Aorta (tissue), 5 donors: ENCODE data around the gene C16orf95. TPM values are rescaled to one million over a fixed set of nuclear protein-coding genes. Genes with fewer than 3 reads are reported as not detected.

Source experiments
- ATAC-seq: fragments of 200-7000 bp; cut with Tn5 transposase; one replicate; pipeline ENCODE4 v1.9.1; 2022; ENCODE audit warnings: moderate library complexity; ENCODE audit not compliant: low FRiP score
- DNase-seq, 2 donors: peaks; one replicate each; pipeline ENCODE4 v3.0.0-alpha.2; 2020
- H3K27ac ChIP-seq, 2 donors: one replicate each; pipeline ENCODE4 v1.5.1; 2013; ENCODE audit warnings: low read length in 2 of 2, mild to moderate bottlenecking in 2 of 2, moderate library complexity in 2 of 2, control low read depth in 1 of 2, inconsistent platforms in 1 of 2, low read depth in 1 of 2
- H3K27me3 ChIP-seq, 2 donors: one replicate each; pipeline ENCODE4 v1.6.1; 2013; ENCODE audit warnings: control low read depth in 1 of 2, low read length in 1 of 2, mild to moderate bottlenecking in 1 of 2, moderate library complexity in 1 of 2; ENCODE audit not compliant: insufficient read depth in 2 of 2, control insufficient read depth in 1 of 2
- H3K36me3 ChIP-seq, 2 donors: one replicate each; pipeline ENCODE4 v1.6.1; 2013; ENCODE audit warnings: control low read depth in 1 of 2, low read length in 1 of 2, mild to moderate bottlenecking in 1 of 2; ENCODE audit not compliant: insufficient read depth in 2 of 2, control insufficient read depth in 1 of 2
- H3K4me1 ChIP-seq, 2 donors: one replicate each; pipeline ENCODE4 v1.6.1; 2013; ENCODE audit warnings: low read length in 2 of 2, control low read depth in 1 of 2, mild to moderate bottlenecking in 1 of 2, moderate library complexity in 1 of 2; ENCODE audit not compliant: insufficient read depth in 2 of 2, control insufficient read depth in 1 of 2
- H3K4me3 ChIP-seq, 2 donors: one replicate each; pipeline ENCODE4 v1.5.1; 2013; ENCODE audit warnings: low read length in 2 of 2, control low read depth in 1 of 2, mild to moderate bottlenecking in 1 of 2
- H3K9me3 ChIP-seq: one replicate; pipeline ENCODE4 v1.6.1; 2013; ENCODE audit warnings: mild to moderate bottlenecking, low read length; ENCODE audit not compliant: control insufficient read depth
- WGBS, 2 donors: extraction: QIAGEN DNeasy Blood & Tissue Kit; methylation state at CpG; one replicate each; pipeline ENCODE4 v1.1.7; 2013; 5-methylcytosine and 5-hydroxymethylcytosine counted together
- intact Hi-C, 2 donors: fragments of 100-400 bp; cut with DNase I; formaldehyde crosslinking; loops; one replicate each; pipeline versions ENCODE4 v1.14.2 to v1.15.0; 2022
- polyA plus RNA-seq, 2 donors: library from polyadenylated mRNA; stranded (reverse); fragments of 200-250 nt; gene quantifications; one replicate each; pipeline ENCODE4 v1.2.3, GENCODE V29; 2013
- total RNA-seq, 2 donors: library from RNA; stranded (reverse); fragmentation: NEBNext Ultra II Directional; extraction: Animal tissue kit (Norgen Biotek cat#: 25700); gene quantifications; one replicate each; pipeline ENCODE4 v1.2.1, GENCODE V29; 2021
- donor health status: healthy with polysubstance abuse.
- donor health status: Bipolar disorder and iron deficiency.
- donor health status: DM: no; HTN: no; CAD: no.
- donor health status: DM: no; HTN: no; CAD: no.
- donor health status: DM: yes; HTN: yes; CAD: no.

C16orf95 gene
- total and polyA plus RNA-seq, 4 donors, result 2.2 to 6.6 (median 4.2) TPM

DNA sequence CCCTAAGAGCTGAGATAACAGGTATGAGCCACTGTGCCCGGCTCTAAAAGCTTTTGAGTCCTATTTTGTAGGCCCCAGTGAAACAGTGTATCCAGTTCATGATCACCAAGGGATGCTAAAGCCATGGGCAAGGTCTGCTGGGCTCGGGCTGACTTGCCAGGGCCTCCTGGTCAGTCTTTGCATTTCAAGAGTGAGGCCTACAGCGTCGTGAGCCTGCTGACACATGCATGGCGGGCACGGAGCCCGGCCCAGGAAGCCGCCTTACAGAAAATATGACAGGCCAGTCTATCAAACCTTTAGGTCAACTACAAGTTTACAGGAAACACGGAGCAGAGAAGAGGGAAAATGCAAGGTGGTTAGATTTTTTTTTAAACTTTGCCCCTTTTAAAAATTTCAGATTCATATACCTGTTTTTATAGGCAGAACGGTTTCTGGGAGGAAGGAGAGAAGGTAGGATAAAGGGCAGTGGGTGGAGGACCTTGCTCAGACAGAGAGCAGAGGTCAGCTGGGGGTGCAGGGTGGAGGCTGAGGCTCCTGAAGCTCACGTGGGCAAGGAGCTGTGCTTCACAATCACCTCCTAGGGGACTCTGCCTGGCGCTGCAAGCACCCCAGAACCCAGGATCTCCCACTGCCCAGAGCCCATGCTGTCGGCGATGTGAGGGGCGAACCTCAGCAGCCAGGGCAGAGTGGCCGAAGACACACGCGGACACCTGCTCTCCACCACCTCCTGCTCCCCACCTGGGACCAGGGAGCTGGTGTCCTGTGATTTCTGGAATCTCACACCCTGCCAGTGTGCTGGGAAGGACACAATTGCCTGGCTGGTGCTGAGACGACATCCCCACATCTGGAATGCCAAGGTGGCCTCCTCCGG is 21.3 kb downstream of the C16orf95 start:
- 85 to 87% methylated on average over 20 of the region's 20 CpGs for WGBS, 2 donors
- no peaks in the 10 kb centered on the region for H3K4me1 ChIP-seq
- no peaks in the 10 kb centered on the region for H3K36me3 ChIP-seq
- intact Hi-C loops, result loop anchor here (2.0 to 5.0 kb wide), 2 partner anchors 733 to 734 kb away; no protein-coding TSS in a partner anchor
- no peak overlapping the region for H3K27ac ChIP-seq
- DNase-seq (no peak), ATAC-seq (no peak)
- H3K9me3 ChIP-seq, result peaks cover 2% of the 10 kb centered on the region
- no peak overlapping the region for H3K4me3 ChIP-seq
- no peaks in the 10 kb centered on the region for H3K27me3 ChIP-seq

DNA sequence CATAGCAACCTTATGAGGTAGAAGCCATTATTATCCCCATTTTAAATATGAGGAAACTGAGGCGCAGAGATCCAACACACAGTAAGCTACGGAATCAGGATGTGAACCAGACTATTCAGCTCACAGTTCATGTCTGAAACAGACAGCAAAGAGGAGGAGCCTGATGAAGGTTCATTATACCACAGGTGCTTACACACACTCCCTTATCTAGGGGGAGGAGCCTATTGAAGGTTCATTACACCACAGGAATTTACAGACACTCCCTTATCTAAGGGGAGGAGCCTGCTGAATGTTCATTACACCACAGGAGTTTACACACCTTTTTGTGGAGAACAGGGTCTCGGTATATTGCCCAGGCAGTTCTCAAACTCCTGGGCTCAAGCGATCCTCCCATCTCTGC is 21.9 kb downstream of the C16orf95 start:
- no peak overlapping the region for H3K27ac ChIP-seq
- peaks cover 2% of the 10 kb centered on the region for H3K9me3 ChIP-seq
- H3K4me1 ChIP-seq, result no peaks in the 10 kb centered on the region
- no peak for DNase-seq
- no peak overlapping the region for H3K4me3 ChIP-seq
- H3K27me3 ChIP-seq, result no peaks in the 10 kb centered on the region
- WGBS, 2 donors, result 78 to 96% methylated on average over 4 of the region's 4 CpGs
- intact Hi-C loops, result loop anchor here in 1 of 2 donors (5.0 kb wide), 1 partner anchor 733 kb away; no protein-coding TSS in a partner anchor
- no peak for ATAC-seq
- no peaks in the 10 kb centered on the region for H3K36me3 ChIP-seq

- Histone ChIP-seq H3K36me3 (no peaks in the 10 kb centered on the region), H3K27me3 (no peaks in the 10 kb centered on the region), H3K4me3 (no peak overlapping the region), H3K4me1 (no peaks in the 10 kb centered on the region), H3K9me3 (peaks cover 2% of the 10 kb centered on the region), H3K27ac (no peak overlapping the region)
- intact Hi-C loops, result no loop called here
- ATAC-seq (no peak), DNase-seq (no peak)
- 97% methylated on average over 3 of the region's 3 CpGs for WGBS, 2 donors
Observed at GRCh38 chr16:87293990-87294389, 23.2 kb downstream of the C16orf95 start.

GRCh38 chr16:87291944-87292343 is 25.2 kb downstream of the C16orf95 start:
- Histone ChIP-seq H3K4me3 (no peak overlapping the region), H3K9me3 (peaks cover 2% of the 10 kb centered on the region), H3K27ac (no peak overlapping the region), H3K27me3 (no peaks in the 10 kb centered on the region), H3K36me3 (no peaks in the 10 kb centered on the region), H3K4me1 (no peaks in the 10 kb centered on the region)
- no peak for ATAC-seq
- intact Hi-C loops, result no loop called here
- no peak for DNase-seq
- WGBS, 2 donors, result 86 to 99% methylated on average over 6 of the region's 6 CpGs

DNA sequence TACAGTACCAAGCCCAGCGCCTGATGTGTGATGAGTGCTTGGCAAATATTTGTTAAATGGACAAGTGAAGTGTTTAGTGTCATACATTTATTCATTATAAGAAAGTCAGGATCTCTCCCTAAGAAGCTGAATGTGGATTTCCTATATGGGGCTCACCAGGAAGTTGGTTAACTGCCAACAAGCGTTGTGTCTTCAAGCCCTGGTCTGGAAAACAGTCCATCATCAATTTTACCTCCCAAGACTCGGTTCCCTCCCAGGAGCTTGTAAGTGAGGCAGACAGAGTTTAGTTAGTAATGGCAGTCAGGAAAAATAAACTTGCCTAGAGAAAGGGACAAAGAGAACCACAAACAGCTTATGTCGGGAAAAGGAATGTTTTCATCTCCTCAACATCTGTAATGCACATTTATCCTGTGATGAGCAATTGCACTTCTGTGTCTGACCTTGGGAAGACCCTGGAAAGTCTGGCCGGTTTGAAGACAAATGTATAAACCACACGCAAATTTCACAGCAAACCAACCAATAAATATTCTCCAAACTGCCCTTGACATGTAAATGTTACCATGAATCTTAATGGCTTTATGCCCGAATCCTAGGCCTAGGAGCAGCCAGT is 28.3 kb downstream of the C16orf95 start:
- H3K9me3 ChIP-seq, result peaks cover 2% of the 10 kb centered on the region
- H3K36me3 ChIP-seq, result no peaks in the 10 kb centered on the region
- no peak overlapping the region for H3K27ac ChIP-seq
- DNase-seq (no peak), ATAC-seq (no peak)
- intact Hi-C loops, result no loop called here
- no peaks in the 10 kb centered on the region for H3K27me3 ChIP-seq
- WGBS, 2 donors, result 64 to 71% methylated on average over 7 of the region's 7 CpGs
- H3K4me3 ChIP-seq, result no peak overlapping the region
- no peaks in the 10 kb centered on the region for H3K4me1 ChIP-seq

GRCh38 chr16:87286839-87287626 is 30.2 kb downstream of the C16orf95 start:
- H3K9me3 ChIP-seq, result no peaks in the 10 kb centered on the region
- 60 to 70% methylated on average over 8 of the region's 8 CpGs for WGBS, 2 donors
- no peaks in the 10 kb centered on the region for H3K4me1 ChIP-seq
- no peak for ATAC-seq
- no peaks in the 10 kb centered on the region for H3K36me3 ChIP-seq
- DNase-seq, result no peak
- no peak overlapping the region for H3K4me3 ChIP-seq
- no peaks in the 10 kb centered on the region for H3K27me3 ChIP-seq
- H3K27ac ChIP-seq, result no peak overlapping the region
- intact Hi-C loops, result no loop called here

GRCh38 chr16:87284183-87284582 is 33.0 kb downstream of the C16orf95 start:
- Histone ChIP-seq H3K4me1 (no peaks in the 10 kb centered on the region), H3K27ac (no peak overlapping the region), H3K4me3 (no peak overlapping the region), H3K27me3 (no peaks in the 10 kb centered on the region), H3K36me3 (no peaks in the 10 kb centered on the region), H3K9me3 (no peaks in the 10 kb centered on the region)
- intact Hi-C loops, result no loop called here
- no peak for DNase-seq
- ATAC-seq, result no peak
- 85 to 92% methylated on average over 2 of the region's 2 CpGs for WGBS, 2 donors

DNA sequence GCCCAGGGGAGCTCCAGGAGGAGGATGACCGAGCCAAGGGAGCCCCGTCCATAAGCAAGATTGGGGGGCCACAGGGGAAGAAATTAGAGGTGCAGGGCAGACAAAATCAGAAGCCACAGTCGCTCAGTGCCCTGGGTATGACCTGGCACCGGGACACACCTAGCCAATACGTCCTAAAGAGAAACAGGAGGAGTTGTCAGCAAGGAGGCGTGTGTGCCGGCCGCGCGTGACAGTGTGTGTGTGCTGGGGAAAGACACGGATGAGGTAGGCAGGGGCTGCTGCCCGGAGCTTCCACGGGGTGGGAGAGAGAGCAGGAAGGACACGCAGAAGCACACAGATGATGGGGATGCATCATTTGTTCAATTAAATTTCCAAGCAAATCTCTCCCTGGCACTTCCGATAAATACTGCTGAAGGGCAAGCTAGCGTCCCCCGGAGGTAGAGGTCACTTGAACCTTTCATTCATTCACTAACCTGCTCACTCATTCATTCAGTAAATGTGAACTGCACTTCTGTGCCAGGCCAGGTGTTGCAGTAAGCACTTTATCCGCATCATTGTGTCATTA is 38.0 kb downstream of the C16orf95 start:
- no peaks in the 10 kb centered on the region for H3K36me3 ChIP-seq
- 65% methylated on average over 18 of the region's 18 CpGs for WGBS, 2 donors
- DNase-seq, result no peak

More for the DNA sequence above, 38.0 kb downstream of the C16orf95 start:
- H3K27me3 ChIP-seq, result no peaks in the 10 kb centered on the region
- H3K4me1 ChIP-seq, result no peaks in the 10 kb centered on the region
- no peak overlapping the region for H3K4me3 ChIP-seq
- intact Hi-C loops, result loop anchor here (1.0 to 10.0 kb wide), 4 partner anchors 77 to 716 kb away; no protein-coding TSS in a partner anchor
- no peak overlapping the region for H3K27ac ChIP-seq
- no peak for ATAC-seq
- no peaks in the 10 kb centered on the region for H3K9me3 ChIP-seq
